Measurements from ENCODE around the gene DIP2C.

Gene DIP2C

GRCh38 chr10:569961-570627 lies 119.4 kb downstream of the DIP2C start:
- DNase-seq (ENCODE audit: low spot score): no peak

GRCh38 chr10:568848-569247 lies 120.6 kb downstream of the DIP2C start:
- DNase-seq (ENCODE audit: low spot score): no peak

- DNase-seq (ENCODE audit: low spot score): no peak
These were observed 121.6 kb downstream of the DIP2C start for GRCh38 chr10:567869-568268.

- DNase-seq (ENCODE audit: low spot score): no peak
These were observed 123.1 kb downstream of the DIP2C start for GRCh38 chr10:566241-566885.

- no peak for DNase-seq (ENCODE audit: low spot score)
These were observed 123.8 kb downstream of the DIP2C start for GRCh38 chr10:565676-566075.

GRCh38 chr10:565146-565545 lies 124.3 kb downstream of the DIP2C start:
- no peak for DNase-seq (ENCODE audit: low spot score)

GRCh38 chr10:563827-564226 lies 125.6 kb downstream of the DIP2C start:
- DNase-seq (ENCODE audit: low spot score): no peak

- no peak for DNase-seq (ENCODE audit: low spot score)
These were observed 127.3 kb downstream of the DIP2C start for GRCh38 chr10:562142-562541.

GRCh38 chr10:561721-562120 lies 127.7 kb downstream of the DIP2C start:
- DNase-seq (ENCODE audit: low spot score): no peak

GRCh38 chr10:560314-560992 lies 129.0 kb downstream of the DIP2C start:
- DNase-seq (ENCODE audit: low spot score): no peak

GRCh38 chr10:559767-560047 lies 129.8 kb downstream of the DIP2C start:
- DNase-seq (ENCODE audit: low spot score): no peak

GRCh38 chr10:558891-559766 lies 130.3 kb downstream of the DIP2C start:
- DNase-seq (ENCODE audit: low spot score): no peak

- DNase-seq (ENCODE audit: low spot score): no peak
These were observed 131.1 kb downstream of the DIP2C start for GRCh38 chr10:558364-558763.

GRCh38 chr10:557792-558328 lies 131.6 kb downstream of the DIP2C start:
- no peak for DNase-seq (ENCODE audit: low spot score)

- no peak for DNase-seq (ENCODE audit: low spot score)
These were observed 132.4 kb downstream of the DIP2C start for GRCh38 chr10:556971-557637.

GRCh38 chr10:555682-556350 lies 133.7 kb downstream of the DIP2C start:
- no peak for DNase-seq (ENCODE audit: low spot score)

- DNase-seq (ENCODE audit: low spot score): no peak
These were observed 134.2 kb downstream of the DIP2C start for GRCh38 chr10:555281-555680.

GRCh38 chr10:554182-554848 lies 135.2 kb downstream of the DIP2C start:
- no peak for DNase-seq (ENCODE audit: low spot score)

- no peak for DNase-seq (ENCODE audit: low spot score)
These were observed 136.2 kb downstream of the DIP2C start for GRCh38 chr10:553233-553632.

- DNase-seq (ENCODE audit: low spot score): no peak
These were observed 136.8 kb downstream of the DIP2C start for GRCh38 chr10:552679-553078.

Measured in CD4-positive, alpha-beta T cell treated with Interleukin-15 for 4 hours (primary cell).